ENCODE data around the gene DHRS12. TPM values are rescaled to one million over a fixed set of nuclear protein-coding genes. Genes with fewer than 3 reads are reported as not detected.
"Not testable (repeated sequence)": the region's sequence is repeated elsewhere in the genome, so short reads cannot be mapped to it uniquely, and the experiment has no call there.

DHRS12 gene
- total RNA-seq, 1 donor from 2014 or later = 7.9 TPM

GRCh38 chr13:51825681-51826254 lies 21.8 kb upstream of the DHRS12 start:
- Histone ChIP-seq H3K36me3 (no peaks in the 10 kb centered on the region), H3K27me3 (no peaks in the 10 kb centered on the region), H3K4me1 (no peaks in the 10 kb centered on the region), H3K4me3 (no peak overlapping the region), H3K27ac (no peak overlapping the region), H3K9me3 (no peaks in the 10 kb centered on the region)
- intact Hi-C loops (cut with DNase I) = no loop called here
- DNase-seq (ENCODE audit: low spot score in 2 of 2) = no peak
- TF ChIP-seq CTCF (IDR thresholded peaks at IDR 0.05) = no peak

- DNase-seq (ENCODE audit: low spot score in 2 of 2) = no peak
- H3K9me3 ChIP-seq = no peaks in the 10 kb centered on the region
- no peak for TF ChIP-seq CTCF (IDR thresholded peaks at IDR 0.05)
- H3K27me3 ChIP-seq = no peaks in the 10 kb centered on the region
- H3K36me3 ChIP-seq = no peaks in the 10 kb centered on the region
- no peak overlapping the region for H3K4me3 ChIP-seq
- H3K27ac ChIP-seq = no peak overlapping the region
- H3K4me1 ChIP-seq = no peaks in the 10 kb centered on the region
- intact Hi-C loops (cut with DNase I) = no loop called here
Measured at GRCh38 chr13:51825165-51825592, 21.2 kb upstream of the DHRS12 start.

GRCh38 chr13:51824712-51825111 lies 20.7 kb upstream of the DHRS12 start:
- H3K4me1 ChIP-seq; H3K36me3 ChIP-seq; H3K4me3 ChIP-seq; intact Hi-C loops (cut with DNase I); DNase-seq (ENCODE audit: low spot score in 2 of 2); H3K27me3 ChIP-seq; H3K27ac ChIP-seq; H3K9me3 ChIP-seq: not testable (repeated sequence)

- no peak for DNase-seq (ENCODE audit: low spot score in 2 of 2)
- Histone ChIP-seq H3K9me3 (no peaks in the 10 kb centered on the region), H3K27me3 (no peaks in the 10 kb centered on the region), H3K4me3 (no peak overlapping the region), H3K27ac (no peak overlapping the region), H3K36me3 (no peaks in the 10 kb centered on the region), H3K4me1 (no peaks in the 10 kb centered on the region)
- intact Hi-C loops (cut with DNase I) = no loop called here
- TF ChIP-seq CTCF (IDR thresholded peaks at IDR 0.05) = no peak
Measured at GRCh38 chr13:51823863-51824262, 19.9 kb upstream of the DHRS12 start.

- DNase-seq (ENCODE audit: low spot score in 2 of 2) = no peak
- H3K27me3 ChIP-seq = no peaks in the 10 kb centered on the region
Measured at GRCh38 chr13:51823359-51823758, 19.4 kb upstream of the DHRS12 start.

More at GRCh38 chr13:51823359-51823758, 19.4 kb upstream of the DHRS12 start:
- no peaks in the 10 kb centered on the region for H3K4me1 ChIP-seq
- H3K4me3 ChIP-seq = no peak overlapping the region
- no peaks in the 10 kb centered on the region for H3K9me3 ChIP-seq
- intact Hi-C loops (cut with DNase I) = no loop called here
- H3K36me3 ChIP-seq = no peaks in the 10 kb centered on the region
- H3K27ac ChIP-seq = no peak overlapping the region
- no peak for TF ChIP-seq CTCF (IDR thresholded peaks at IDR 0.05)

Measured in ascending aorta (tissue), 2 donors.